Stomach smooth muscle (tissue), 2 donors: Measurements from ENCODE around the gene ADAMTS14.

Experiments used
- H3K27ac ChIP-seq: one replicate; pipeline ENCODE4 v1.7.0; 2013; ENCODE audit warnings: mild to moderate bottlenecking, low read length, inconsistent platforms
- H3K27me3 ChIP-seq, 2 donors: one replicate each; pipeline ENCODE4 v1.7.0; 2013; ENCODE audit warnings: low read length in 2 of 2; ENCODE audit not compliant: insufficient read depth in 2 of 2, control insufficient read depth in 1 of 2
- H3K36me3 ChIP-seq, 2 donors: one replicate each; pipeline ENCODE4 v1.7.0; 2013; ENCODE audit warnings: low read length in 2 of 2; ENCODE audit not compliant: control insufficient read depth in 2 of 2, insufficient read depth in 2 of 2
- H3K4me1 ChIP-seq: one replicate; pipeline ENCODE4 v1.7.0; 2013; ENCODE audit warnings: low read length; ENCODE audit not compliant: control insufficient read depth, insufficient read depth
- H3K4me3 ChIP-seq, 2 donors: one replicate each; pipeline ENCODE4 v1.7.0; 2013; ENCODE audit warnings: low read length in 2 of 2
- H3K9ac ChIP-seq, 2 donors: one replicate each; pipeline ENCODE4 v1.7.0; 2013; ENCODE audit warnings: low read length in 2 of 2, mild to moderate bottlenecking in 1 of 2
- H3K9me3 ChIP-seq, 2 donors: one replicate each; pipeline ENCODE4 v1.7.0; 2013; ENCODE audit warnings: low read length in 2 of 2; ENCODE audit not compliant: control insufficient read depth in 2 of 2
- donor health status: healthy.
- donor health status: Pancreatic carcinoma.

The ADAMTS14 gene

GRCh38 chr10:70773965-70774809, 101.9 kb downstream of the ADAMTS14 start:
- H3K27ac ChIP-seq = no peak overlapping the region
- H3K27me3 ChIP-seq = no peaks in the 10 kb centered on the region
- no peak overlapping the region for H3K9ac ChIP-seq
- no peaks in the 10 kb centered on the region for H3K4me1 ChIP-seq
- no peak overlapping the region for H3K4me3 ChIP-seq
- no peaks in the 10 kb centered on the region for H3K36me3 ChIP-seq
- H3K9me3 ChIP-seq = no peaks in the 10 kb centered on the region

GRCh38 chr10:70774810-70775678, 102.7 kb downstream of the ADAMTS14 start:
- H3K27ac ChIP-seq = no peak overlapping the region
- no peaks in the 10 kb centered on the region for H3K36me3 ChIP-seq
- no peak overlapping the region for H3K4me3 ChIP-seq

GRCh38 chr10:70775679-70776454, 103.6 kb downstream of the ADAMTS14 start:
- Histone ChIP-seq H3K4me3 (no peak overlapping the region), H3K36me3 (no peaks in the 10 kb centered on the region), H3K9me3 (no peaks in the 10 kb centered on the region), H3K27ac (no peak overlapping the region), H3K9ac (no peak overlapping the region), H3K27me3 (no peaks in the 10 kb centered on the region), H3K4me1 (no peaks in the 10 kb centered on the region)

More at GRCh38 chr10:70774810-70775678, 102.7 kb downstream of the ADAMTS14 start:
- no peak overlapping the region for H3K9ac ChIP-seq
- H3K27me3 ChIP-seq = no peaks in the 10 kb centered on the region
- no peaks in the 10 kb centered on the region for H3K9me3 ChIP-seq
- H3K4me1 ChIP-seq = no peaks in the 10 kb centered on the region

- Histone ChIP-seq H3K27ac (no peak overlapping the region), H3K9me3 (no peaks in the 10 kb centered on the region), H3K4me1 (no peaks in the 10 kb centered on the region), H3K9ac (no peak overlapping the region), H3K27me3 (no peaks in the 10 kb centered on the region), H3K36me3 (no peaks in the 10 kb centered on the region), H3K4me3 (no peak overlapping the region)
Measured at GRCh38 chr10:70776455-70777005, 104.2 kb downstream of the ADAMTS14 start.

- Histone ChIP-seq H3K27me3 (peaks cover 0 to 2% of the 10 kb centered on the region in 2 donors), H3K9me3 (no peaks in the 10 kb centered on the region), H3K36me3 (no peaks in the 10 kb centered on the region), H3K4me1 (no peaks in the 10 kb centered on the region), H3K27ac (no peak overlapping the region), H3K9ac (no peak overlapping the region), H3K4me3 (no peak overlapping the region)
Measured at GRCh38 chr10:70777063-70777875, 105.0 kb downstream of the ADAMTS14 start.

GRCh38 chr10:70778267-70778924, 106.1 kb downstream of the ADAMTS14 start:
- no peaks in the 10 kb centered on the region for H3K9me3 ChIP-seq
- H3K4me1 ChIP-seq = no peaks in the 10 kb centered on the region
- H3K9ac ChIP-seq = no peak overlapping the region
- peaks cover 0 to 6% of the 10 kb centered on the region in 2 donors for H3K27me3 ChIP-seq
- no peaks in the 10 kb centered on the region for H3K36me3 ChIP-seq
- no peak overlapping the region for H3K27ac ChIP-seq
- H3K4me3 ChIP-seq = no peak overlapping the region

- Histone ChIP-seq H3K27me3 (peaks cover 0 to 6% of the 10 kb centered on the region in 2 donors), H3K9me3 (no peaks in the 10 kb centered on the region), H3K9ac (no peak overlapping the region), H3K4me1 (no peaks in the 10 kb centered on the region), H3K36me3 (no peaks in the 10 kb centered on the region), H3K4me3 (no peak overlapping the region), H3K27ac (no peak overlapping the region)
Measured at GRCh38 chr10:70779088-70779487, 106.8 kb downstream of the ADAMTS14 start.

- no peaks in the 10 kb centered on the region for H3K4me1 ChIP-seq
- H3K9ac ChIP-seq = no peak overlapping the region
- H3K27me3 ChIP-seq = peaks cover 0 to 6% of the 10 kb centered on the region in 2 donors
Measured at GRCh38 chr10:70779511-70780369, 107.4 kb downstream of the ADAMTS14 start.

GRCh38 chr10:70780370-70780760, 108.1 kb downstream of the ADAMTS14 start:
- H3K36me3 ChIP-seq = no peaks in the 10 kb centered on the region
- no peak overlapping the region for H3K9ac ChIP-seq
- H3K27me3 ChIP-seq = peaks cover 0 to 6% of the 10 kb centered on the region in 2 donors
- H3K27ac ChIP-seq = no peak overlapping the region
- H3K4me3 ChIP-seq = no peak overlapping the region
- H3K9me3 ChIP-seq = no peaks in the 10 kb centered on the region
- no peaks in the 10 kb centered on the region for H3K4me1 ChIP-seq

More at GRCh38 chr10:70779511-70780369, 107.4 kb downstream of the ADAMTS14 start:
- Histone ChIP-seq H3K4me3 (no peak overlapping the region), H3K36me3 (no peaks in the 10 kb centered on the region), H3K27ac (no peak overlapping the region), H3K9me3 (no peaks in the 10 kb centered on the region)
